IMR-90 (cell line): ENCODE results near the gene CYP2W1. TPM values are rescaled to one million over a fixed set of nuclear protein-coding genes. Genes with fewer than 3 reads are reported as not detected.
A peak's percentile ranks its signal among the peaks of the same experiment; 100 is the strongest.

Experiments used
- ATAC-seq: fragments of 200-7000 bp; cut with Tn5 transposase; 2 replicates; pipeline ENCODE4 v1.9.1; 2020; ENCODE audit warnings: low read depth, mild to moderate bottlenecking, moderate library complexity
- BruUV-seq: library from RNA; stranded (reverse); fragments of 400-500 nt; replicated peaks from 2 replicates; lab custom pipeline; 2021; lab: Mats Ljungman, UMichigan
- CTCF ChIA-PET: fragments of 300-600 bp; formaldehyde crosslinking; extraction: SDS; loops from one replicate; lab custom pipeline; 2021; ENCODE audit warnings: antibody characterized with exemption; lab: Yijun Ruan, JAX
- POLR2A ChIA-PET: fragments of 300-600 bp; sonication (Branson Sonifier 250); formaldehyde crosslinking; loops from one replicate; lab custom pipeline; 2022; ENCODE audit warnings: antibody characterized with exemption; ENCODE audit not compliant: unreplicated experiment; lab: Charles Lee
- DNase-seq: peaks from one replicate; pipeline ENCODE4 v3.0.0; 2013
- H2AFZ ChIP-seq: replicated peaks from 2 replicates; pipeline ENCODE3; 2013; ENCODE audit warnings: low read length, mild to moderate bottlenecking; ENCODE audit not compliant: poor library complexity
- H2AK5ac ChIP-seq: 2 replicates; pipeline ENCODE4 v1.6.1; 2013; ENCODE audit warnings: low read depth, low read length, inconsistent platforms
- H2AK9ac ChIP-seq: replicated peaks from 2 replicates; pipeline ENCODE3; 2013; ENCODE audit warnings: mild to moderate bottlenecking, low read depth, low read length, moderate library complexity; ENCODE audit not compliant: poor library complexity
- H2BK120ac ChIP-seq: 2 replicates; pipeline ENCODE4 v1.6.1; 2013; ENCODE audit warnings: low read depth, low read length, inconsistent platforms
- H2BK15ac ChIP-seq: 3 replicates; pipeline ENCODE4 v1.6.1; 2013; ENCODE audit warnings: low read depth, low read length, inconsistent platforms
- H2BK20ac ChIP-seq: 2 replicates; pipeline ENCODE4 v1.6.1; 2013; ENCODE audit warnings: low read depth, mild to moderate bottlenecking, inconsistent platforms, low read length, moderate library complexity
- H2BK5ac ChIP-seq: 2 replicates; pipeline ENCODE4 v1.6.1; 2013; ENCODE audit warnings: mild to moderate bottlenecking, low read depth, low read length, inconsistent platforms; ENCODE audit not compliant: poor library complexity, severe bottlenecking
- H3K14ac ChIP-seq: replicated peaks from 2 replicates; pipeline ENCODE4 v1.6.1; 2013; ENCODE audit warnings: low read depth, low read length, inconsistent platforms
- H3K18ac ChIP-seq: 2 replicates; pipeline ENCODE4 v1.6.1; 2013; ENCODE audit warnings: low read depth, low read length, control low read depth
- H3K23ac ChIP-seq: 2 replicates; pipeline ENCODE4 v1.6.1; 2013; ENCODE audit warnings: low read depth, low read length, inconsistent platforms
- H3K27ac ChIP-seq: 2 replicates; pipeline ENCODE4 v1.5.1; 2013; ENCODE audit warnings: mild to moderate bottlenecking, control low read depth, low read length; ENCODE audit not compliant: insufficient read depth
- H3K27me3 ChIP-seq: 2 replicates; pipeline ENCODE4 v1.6.1; 2013; ENCODE audit warnings: low read length; ENCODE audit not compliant: control insufficient read depth, insufficient read depth
- H3K36me3 ChIP-seq: 2 replicates; pipeline ENCODE4 v1.6.1; 2013; ENCODE audit warnings: low read length, mixed read lengths; ENCODE audit not compliant: control insufficient read depth, insufficient read depth
- H3K4ac ChIP-seq: 2 replicates; pipeline ENCODE4 v1.6.1; 2013; ENCODE audit warnings: low read depth, low read length, inconsistent platforms
- H3K4me1 ChIP-seq: 2 replicates; pipeline ENCODE4 v1.6.1; 2013; ENCODE audit warnings: low read length, mixed read lengths; ENCODE audit not compliant: control insufficient read depth, insufficient read depth
- H3K4me2 ChIP-seq: 2 replicates; pipeline ENCODE4 v1.6.1; 2013; ENCODE audit warnings: low read depth, mild to moderate bottlenecking, control low read depth, low read length, moderate library complexity
- H3K4me3 ChIP-seq: 2 replicates; pipeline ENCODE4 v1.5.1; 2013; ENCODE audit warnings: low read depth, mild to moderate bottlenecking, control low read depth, low read length, moderate library complexity; ENCODE audit not compliant: insufficient read depth
- H3K56ac ChIP-seq: 2 replicates; pipeline ENCODE4 v1.6.1; 2013; ENCODE audit warnings: low read length, inconsistent platforms; ENCODE audit not compliant: insufficient read depth; ENCODE audit errors: extremely low read depth
- H3K79me1 ChIP-seq, 2 experiments: 2 replicates each; pipeline ENCODE4 v1.6.1; 2013; ENCODE audit warnings: low read length in 2 of 2, inconsistent platforms in 1 of 2, low read depth in 1 of 2
- H3K9ac ChIP-seq: 2 replicates; pipeline ENCODE4 v1.6.1; 2013; ENCODE audit warnings: low read depth, low read length, control low read depth
- H3K9me1 ChIP-seq: 2 replicates; pipeline ENCODE4 v1.6.1; 2013; ENCODE audit warnings: low read length, inconsistent platforms; ENCODE audit not compliant: insufficient read depth
- H3K9me3 ChIP-seq: 2 replicates; pipeline ENCODE4 v1.6.1; 2013; ENCODE audit warnings: low read length; ENCODE audit not compliant: control insufficient read depth, insufficient read depth
- H4K20me1 ChIP-seq: 2 replicates; pipeline ENCODE4 v1.6.1; 2013; ENCODE audit warnings: low read length, inconsistent platforms; ENCODE audit not compliant: insufficient read depth
- H4K5ac ChIP-seq: 2 replicates; pipeline ENCODE4 v1.6.1; 2013; ENCODE audit warnings: mild to moderate bottlenecking, low read depth, low read length, control low read depth
- H4K8ac ChIP-seq, 2 experiments: 2 replicates each; pipeline ENCODE4 v1.6.1; 2013; ENCODE audit warnings: low read depth in 2 of 2, low read length in 2 of 2, control low read depth in 1 of 2, inconsistent platforms in 1 of 2
- H4K91ac ChIP-seq: 2 replicates; pipeline ENCODE4 v1.6.1; 2013; ENCODE audit warnings: low read depth, low read length, inconsistent platforms; ENCODE audit not compliant: insufficient read depth
- BHLHE40 ChIP-seq: fragments of 150-350 bp; IDR thresholded peaks from 2 replicates; pipeline ENCODE4 v1.6.1; 2016; ENCODE audit warnings: mild to moderate bottlenecking, low read depth, low read length
- CEBPB ChIP-seq: IDR thresholded peaks from 2 replicates; pipeline ENCODE4 v1.6.1; 2012; ENCODE audit warnings: low read depth, low read length, improper control_type of control experiment
- CHD1 ChIP-seq: IDR thresholded peaks from 2 replicates; pipeline ENCODE4 v1.6.1; 2012; ENCODE audit warnings: low read depth, low read length, improper control_type of control experiment
- FOS ChIP-seq: fragments of 150-350 bp; IDR thresholded peaks from 2 replicates; pipeline ENCODE4 v1.6.1; 2016; ENCODE audit warnings: low read depth, low read length
- MAZ ChIP-seq: IDR thresholded peaks from 2 replicates; pipeline ENCODE4 v1.6.1; 2012; ENCODE audit warnings: low read depth, mild to moderate bottlenecking, low read length, improper control_type of control experiment, moderate library complexity, borderline replicate concordance
- MXI1 ChIP-seq: IDR thresholded peaks from 2 replicates; pipeline ENCODE4 v1.6.1; 2012; ENCODE audit warnings: low read depth, mild to moderate bottlenecking, low read length, moderate library complexity, borderline replicate concordance
- NFE2L2 ChIP-seq: fragments of 150-350 bp; IDR thresholded peaks from 2 replicates; pipeline ENCODE4 v1.6.1; 2016; ENCODE audit warnings: low read depth, mild to moderate bottlenecking, low read length
- POLR2A ChIP-seq: IDR thresholded peaks from 2 replicates; pipeline ENCODE4 v1.6.1; 2012; ENCODE audit warnings: mild to moderate bottlenecking, low read depth, low read length
- RAD21 ChIP-seq: IDR thresholded peaks from 2 replicates; pipeline ENCODE4 v1.6.1; 2012; ENCODE audit warnings: low read length, improper control_type of control experiment
- RCOR1 ChIP-seq: IDR thresholded peaks from 2 replicates; pipeline ENCODE4 v1.6.1; 2012; ENCODE audit warnings: mild to moderate bottlenecking, low read length, improper control_type of control experiment; ENCODE audit not compliant: insufficient replicate concordance
- RFX5 ChIP-seq: IDR thresholded peaks from 2 replicates; pipeline ENCODE4 v1.8.0; 2012; ENCODE audit warnings: low read depth, mild to moderate bottlenecking, low read length, moderate library complexity
- SMC3 ChIP-seq: fragments of 150-350 bp; IDR thresholded peaks from 2 replicates; pipeline ENCODE4 v1.6.1; 2016; ENCODE audit warnings: low read depth, mild to moderate bottlenecking, antibody characterized with exemption, low read length, moderate library complexity
- WGBS, 2 experiments: methylation state at CpG; one replicate each; pipeline versions ENCODE4 v1.1.5 to v1.1.7; 2013; ENCODE audit warnings: missing lambda C conversion rate in 2 of 2; ENCODE audit not compliant: insufficient read length in 1 of 2; ENCODE audit errors: extremely low coverage in 2 of 2; 5-methylcytosine and 5-hydroxymethylcytosine counted together
- dilution Hi-C: fragments of 300-500 bp; cut with HindIII; formaldehyde crosslinking; loops from one replicate; pipeline ENCODE4 v1.14.3; 2018; ENCODE audit warnings: low sequenced_read_pairs; ENCODE audit not compliant: unreplicated experiment
- in situ Hi-C: fragments of 300-500 bp; cut with MboI; formaldehyde crosslinking; loops from 3 replicates; pipeline ENCODE4 v1.14.3; 2019; ENCODE audit warnings: low sequenced_read_pairs, inconsistent platforms, mixed read lengths
- intact Hi-C: fragments of 100-400 bp; cut with micrococcal nuclease; formaldehyde crosslinking; loops from 2 replicates; pipeline ENCODE4 v1.10.0; 2022
- polyA plus RNA-seq, 3 experiments: library from polyadenylated mRNA; depleted of rRNA; stranded (reverse); fragments of >200 nt; gene quantifications; 2 replicates each; pipeline ENCODE4 v1.2.3, GENCODE V29; 2012; ENCODE audit warnings: low replicate concordance in 1 of 3
- total RNA-seq: library from RNA; depleted of rRNA; stranded (reverse); fragments of >200 nt; gene quantifications from 2 replicates; pipeline ENCODE4 v1.2.3, GENCODE V29; 2012
- TF ChIP-seq, protein P1 (sequence below): fragments of 150-350 bp; IDR thresholded peaks from 2 replicates; pipeline ENCODE4 v1.6.1; 2016; ENCODE audit warnings: low read depth, mild to moderate bottlenecking, low read length, moderate library complexity, borderline replicate concordance
- TF ChIP-seq, protein P2 (sequence below): conservative IDR thresholded peaks from 2 replicates; pipeline ENCODE4 v1.5.1; 2012; ENCODE audit warnings: mild to moderate bottlenecking, low read depth, low read length, improper control_type of control experiment

CYP2W1 gene
- total and polyA plus RNA-seq, 2 of the 4 experiments (the other 2 are of a cell fraction), result not detected

DNA sequence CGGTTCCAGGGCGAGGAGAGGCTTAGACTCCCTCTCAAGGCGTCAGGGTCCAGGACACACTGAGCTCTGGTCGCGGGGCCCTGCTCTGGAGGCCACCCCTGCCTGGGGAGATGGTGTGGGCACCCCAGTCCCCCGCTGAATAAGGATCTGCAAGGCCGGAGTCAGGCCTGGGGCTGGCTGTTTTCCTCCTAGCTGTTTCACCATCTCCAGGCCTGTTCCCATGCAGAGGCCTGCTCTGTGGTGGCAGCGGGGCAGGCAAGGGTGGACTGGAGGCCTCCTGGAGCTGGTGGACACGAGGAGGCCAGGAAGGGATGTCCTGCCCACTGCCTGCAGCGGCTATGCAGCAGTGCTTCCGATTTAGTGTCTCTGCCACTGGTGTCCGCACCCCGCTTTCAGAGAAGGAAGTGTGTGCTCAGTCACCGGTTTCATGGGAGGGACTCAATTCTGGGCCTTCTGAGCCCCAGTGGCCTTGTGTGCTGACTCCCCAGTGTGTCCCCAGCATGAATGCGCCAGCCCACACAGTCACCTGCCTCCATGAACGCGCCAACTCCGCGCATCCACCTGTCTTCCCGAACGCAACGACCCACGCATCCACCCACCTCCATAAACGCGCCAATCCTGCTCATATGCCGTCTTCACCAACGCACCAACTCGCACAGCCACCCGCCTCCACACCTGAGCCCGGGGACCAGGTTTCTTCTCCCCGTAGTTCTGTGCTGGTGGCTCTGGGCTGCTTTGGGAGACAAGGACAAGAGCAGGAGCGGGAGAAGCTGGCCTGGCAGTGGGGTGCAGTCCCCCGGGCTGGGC lies 46.9 kb downstream of the CYP2W1 start:
- H2AFZ ChIP-seq, result peak overlapping the region; percentile 67
- H3K4me1 ChIP-seq, result peaks cover 9% of the 10 kb centered on the region; the same call in 1 of the 2 replicates
- H3K27ac ChIP-seq, result 0 out of 2 replicates have a peak overlapping the region, but pooled peaks have one; percentile 8
- H3K18ac ChIP-seq, result no peak overlapping the region
- no peak overlapping the region for H3K23ac ChIP-seq
- H3K4ac ChIP-seq, result peak overlapping the region; percentile 78
- peak overlapping the region; percentile 85 for H2BK5ac ChIP-seq
- DNase-seq (no peak), ATAC-seq (no peak)
- no TSS peak for BruUV-seq
- peaks cover 7 to 42% of the 10 kb centered on the region in 2 experiments for H3K79me1 ChIP-seq
- H2BK20ac ChIP-seq, result no peak overlapping the region
- peak overlapping the region; percentile 86; the same call in 1 of the 2 replicates for H2AK5ac ChIP-seq
- H4K8ac ChIP-seq, result no peak overlapping the region
- H3K9me1 ChIP-seq, result no peaks in the 10 kb centered on the region
- H3K4me3 ChIP-seq, result no peak overlapping the region
- CTCF ChIA-PET, result no interaction called here
- no peak overlapping the region for H2BK15ac ChIP-seq
- in situ Hi-C loops (no loop called here), dilution Hi-C loops (no loop called here), intact Hi-C loops (no loop called here)
- peak overlapping the region; percentile 23; the same call in 1 of the 2 replicates for H2BK120ac ChIP-seq
- H3K27me3 ChIP-seq, result no peaks in the 10 kb centered on the region
- H4K5ac ChIP-seq, result no peak overlapping the region
- H3K14ac ChIP-seq, result no peak overlapping the region
- no peak overlapping the region for H3K9ac ChIP-seq
- H3K4me2 ChIP-seq, result no peak overlapping the region
- H3K9me3 ChIP-seq, result no peaks in the 10 kb centered on the region
- peaks cover 12% of the 10 kb centered on the region; the same call in 1 of the 2 replicates for H3K36me3 ChIP-seq
- peaks cover 27% of the 10 kb centered on the region for H4K20me1 ChIP-seq
- WGBS, 2 experiments, result 89% methylated on average over 8 of the region's 33 CpGs; no CpG with 5 or more reads in 1 of the 2 experiments
- TF ChIP-seq RAD21, result no peak
- TF ChIP-seq MAZ, result no peak
- TF ChIP-seq, protein P1, sequence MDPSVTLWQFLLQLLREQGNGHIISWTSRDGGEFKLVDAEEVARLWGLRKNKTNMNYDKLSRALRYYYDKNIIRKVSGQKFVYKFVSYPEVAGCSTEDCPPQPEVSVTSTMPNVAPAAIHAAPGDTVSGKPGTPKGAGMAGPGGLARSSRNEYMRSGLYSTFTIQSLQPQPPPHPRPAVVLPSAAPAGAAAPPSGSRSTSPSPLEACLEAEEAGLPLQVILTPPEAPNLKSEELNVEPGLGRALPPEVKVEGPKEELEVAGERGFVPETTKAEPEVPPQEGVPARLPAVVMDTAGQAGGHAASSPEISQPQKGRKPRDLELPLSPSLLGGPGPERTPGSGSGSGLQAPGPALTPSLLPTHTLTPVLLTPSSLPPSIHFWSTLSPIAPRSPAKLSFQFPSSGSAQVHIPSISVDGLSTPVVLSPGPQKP, result no peak
- TF ChIP-seq POLR2A, result no peak
- no peak for TF ChIP-seq CEBPB
- no peak for TF ChIP-seq NFE2L2
- no peak for TF ChIP-seq SMC3
- TF ChIP-seq FOS, result no peak
- no peak for TF ChIP-seq RCOR1
- no peak for TF ChIP-seq MXI1
- TF ChIP-seq, protein P2, sequence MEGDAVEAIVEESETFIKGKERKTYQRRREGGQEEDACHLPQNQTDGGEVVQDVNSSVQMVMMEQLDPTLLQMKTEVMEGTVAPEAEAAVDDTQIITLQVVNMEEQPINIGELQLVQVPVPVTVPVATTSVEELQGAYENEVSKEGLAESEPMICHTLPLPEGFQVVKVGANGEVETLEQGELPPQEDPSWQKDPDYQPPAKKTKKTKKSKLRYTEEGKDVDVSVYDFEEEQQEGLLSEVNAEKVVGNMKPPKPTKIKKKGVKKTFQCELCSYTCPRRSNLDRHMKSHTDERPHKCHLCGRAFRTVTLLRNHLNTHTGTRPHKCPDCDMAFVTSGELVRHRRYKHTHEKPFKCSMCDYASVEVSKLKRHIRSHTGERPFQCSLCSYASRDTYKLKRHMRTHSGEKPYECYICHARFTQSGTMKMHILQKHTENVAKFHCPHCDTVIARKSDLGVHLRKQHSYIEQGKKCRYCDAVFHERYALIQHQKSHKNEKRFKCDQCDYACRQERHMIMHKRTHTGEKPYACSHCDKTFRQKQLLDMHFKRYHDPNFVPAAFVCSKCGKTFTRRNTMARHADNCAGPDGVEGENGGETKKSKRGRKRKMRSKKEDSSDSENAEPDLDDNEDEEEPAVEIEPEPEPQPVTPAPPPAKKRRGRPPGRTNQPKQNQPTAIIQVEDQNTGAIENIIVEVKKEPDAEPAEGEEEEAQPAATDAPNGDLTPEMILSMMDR, result no peak
- TF ChIP-seq CHD1, result no peak
- no peak for TF ChIP-seq BHLHE40
- TF ChIP-seq RFX5, result no peak
- H2AK9ac ChIP-seq, result peak overlapping the region; percentile 71
- H4K91ac ChIP-seq, result no peak overlapping the region; the same call in none of the 2 replicates
- POLR2A ChIA-PET, result no interaction called here
- no peak overlapping the region for H3K56ac ChIP-seq
